Measurements from ENCODE around the gene COL15A1.

COL15A1 gene

DNA sequence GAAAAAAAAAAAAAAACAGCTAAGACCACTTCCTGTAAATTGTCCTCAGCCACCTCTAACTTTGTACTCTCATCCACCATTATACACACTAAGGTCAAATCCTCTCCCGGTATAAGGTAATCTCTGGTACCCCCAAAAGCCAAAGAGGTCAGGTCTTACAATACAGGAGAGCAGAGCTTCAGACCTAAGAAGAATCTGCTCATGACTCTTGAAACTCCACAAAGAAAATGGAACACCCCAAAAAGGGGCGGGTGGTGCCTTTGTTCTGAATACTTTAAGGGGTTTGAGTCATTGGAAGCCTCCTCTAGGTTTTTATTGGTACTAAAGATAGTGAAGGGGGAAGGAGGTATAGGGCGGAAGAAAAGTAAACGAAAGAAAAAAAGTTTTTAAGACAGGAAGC is 69.8 kb downstream of the COL15A1 start:
- peaks cover 4% of the 10 kb centered on the region for H3K27me3 Mint-ChIP-seq (ENCODE audit: low read depth, poor library complexity)
- H3K4me1 Mint-ChIP-seq: no peaks in the 10 kb centered on the region
- H3K36me3 Mint-ChIP-seq (ENCODE audit: low read depth): peaks cover 5% of the 10 kb centered on the region
- H3K4me3 Mint-ChIP-seq: no peak overlapping the region
- no peak overlapping the region for H3K27ac Mint-ChIP-seq
- H3K9me3 Mint-ChIP-seq: peaks cover 50% of the 10 kb centered on the region
- no peak for DNase-seq
- TF ChIP-seq, protein P1, sequence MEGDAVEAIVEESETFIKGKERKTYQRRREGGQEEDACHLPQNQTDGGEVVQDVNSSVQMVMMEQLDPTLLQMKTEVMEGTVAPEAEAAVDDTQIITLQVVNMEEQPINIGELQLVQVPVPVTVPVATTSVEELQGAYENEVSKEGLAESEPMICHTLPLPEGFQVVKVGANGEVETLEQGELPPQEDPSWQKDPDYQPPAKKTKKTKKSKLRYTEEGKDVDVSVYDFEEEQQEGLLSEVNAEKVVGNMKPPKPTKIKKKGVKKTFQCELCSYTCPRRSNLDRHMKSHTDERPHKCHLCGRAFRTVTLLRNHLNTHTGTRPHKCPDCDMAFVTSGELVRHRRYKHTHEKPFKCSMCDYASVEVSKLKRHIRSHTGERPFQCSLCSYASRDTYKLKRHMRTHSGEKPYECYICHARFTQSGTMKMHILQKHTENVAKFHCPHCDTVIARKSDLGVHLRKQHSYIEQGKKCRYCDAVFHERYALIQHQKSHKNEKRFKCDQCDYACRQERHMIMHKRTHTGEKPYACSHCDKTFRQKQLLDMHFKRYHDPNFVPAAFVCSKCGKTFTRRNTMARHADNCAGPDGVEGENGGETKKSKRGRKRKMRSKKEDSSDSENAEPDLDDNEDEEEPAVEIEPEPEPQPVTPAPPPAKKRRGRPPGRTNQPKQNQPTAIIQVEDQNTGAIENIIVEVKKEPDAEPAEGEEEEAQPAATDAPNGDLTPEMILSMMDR (IDR thresholded peaks at IDR 0.05): no peak

DNA sequence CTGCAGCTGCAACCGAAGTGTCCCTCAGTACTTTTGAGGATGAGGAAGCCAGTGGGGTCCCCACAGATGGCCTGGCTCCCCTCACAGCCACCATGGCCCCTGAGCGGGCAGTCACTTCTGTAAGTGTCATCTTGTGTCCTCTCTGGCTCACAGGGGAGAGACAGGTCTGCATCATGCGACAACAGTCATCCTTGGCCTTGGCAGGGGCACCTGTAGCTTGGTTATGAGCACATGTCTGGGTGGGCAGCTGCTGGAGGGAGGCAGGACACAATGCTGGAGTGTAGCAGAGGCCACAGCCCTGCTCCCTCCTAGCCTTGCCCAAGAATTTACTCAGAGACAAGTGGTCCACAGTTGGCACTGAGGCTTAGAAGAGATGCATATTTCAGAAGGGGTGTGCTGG is 71.7 kb downstream of the COL15A1 start:
- H3K4me1 Mint-ChIP-seq: no peaks in the 10 kb centered on the region
- no peak for DNase-seq
- TF ChIP-seq, protein P1 (IDR thresholded peaks at IDR 0.05): no peak
- H3K36me3 Mint-ChIP-seq (ENCODE audit: low read depth): no peaks in the 10 kb centered on the region
- no peak overlapping the region for H3K27ac Mint-ChIP-seq
- H3K27me3 Mint-ChIP-seq (ENCODE audit: low read depth, poor library complexity): peaks cover 4% of the 10 kb centered on the region
- H3K4me3 Mint-ChIP-seq: no peak overlapping the region
- H3K9me3 Mint-ChIP-seq: peaks cover 31% of the 10 kb centered on the region

DNA sequence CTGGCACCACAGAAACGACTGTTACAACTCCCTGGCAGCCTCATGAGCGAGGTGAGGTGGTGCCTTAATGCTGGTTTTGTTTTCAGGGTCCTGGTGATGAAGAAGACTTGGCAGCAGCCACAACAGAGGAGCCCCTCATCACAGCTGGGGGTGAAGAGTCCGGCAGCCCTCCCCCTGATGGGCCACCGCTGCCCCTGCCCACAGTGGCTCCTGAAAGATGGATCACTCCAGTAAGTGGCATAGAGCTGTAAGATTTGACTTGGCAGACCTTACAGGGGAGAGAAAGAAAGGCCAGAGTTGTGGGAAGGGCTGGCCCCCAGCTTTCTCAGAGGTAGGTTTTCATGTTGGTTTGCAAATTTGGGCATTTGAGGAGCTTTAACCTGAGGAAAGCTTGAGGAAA is 72.2 kb downstream of the COL15A1 start:
- peaks cover 27% of the 10 kb centered on the region for H3K9me3 Mint-ChIP-seq
- DNase-seq: no peak
- H3K27me3 Mint-ChIP-seq (ENCODE audit: low read depth, poor library complexity): peaks cover 4% of the 10 kb centered on the region
- no peak overlapping the region for H3K4me3 Mint-ChIP-seq
- TF ChIP-seq, protein P1 (IDR thresholded peaks at IDR 0.05): no peak
- no peaks in the 10 kb centered on the region for H3K4me1 Mint-ChIP-seq
- no peaks in the 10 kb centered on the region for H3K36me3 Mint-ChIP-seq (ENCODE audit: low read depth)
- H3K27ac Mint-ChIP-seq: no peak overlapping the region

DNA sequence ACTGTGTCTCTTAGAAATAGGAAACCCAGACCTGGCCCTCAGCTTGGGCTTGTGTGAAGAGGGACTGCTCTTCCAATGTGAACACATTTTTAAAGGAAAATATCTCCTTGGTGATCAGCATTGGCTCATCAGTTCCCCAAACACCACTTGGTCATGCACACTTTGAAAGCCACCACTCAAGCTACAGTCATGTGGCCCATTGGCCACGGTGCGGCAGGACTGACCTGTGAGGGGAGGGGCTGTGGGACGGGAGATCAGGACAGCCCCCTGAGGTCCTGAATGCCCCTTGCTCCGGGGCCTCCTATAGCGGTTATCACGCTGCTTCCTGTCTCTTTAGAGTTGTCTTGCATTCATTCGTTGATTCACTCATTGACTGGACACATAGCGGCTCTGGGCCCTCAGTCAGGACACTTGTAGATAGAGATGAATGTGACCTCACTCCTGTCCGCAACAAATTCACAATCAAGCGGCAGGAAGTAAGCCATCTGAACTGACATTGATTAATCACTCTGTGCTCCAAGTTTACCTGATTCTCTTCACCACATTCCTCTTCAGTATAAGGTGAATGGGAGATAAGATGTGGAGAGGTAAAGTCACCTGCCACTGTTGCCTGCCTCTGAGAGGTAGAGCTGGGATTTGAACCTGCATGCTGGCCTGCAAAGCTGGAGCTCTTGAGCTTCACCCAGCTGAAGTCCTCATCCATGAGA is 73.1 kb downstream of the COL15A1 start:
- no peak for DNase-seq
- Mint-ChIP-seq H3K9me3 (peaks cover 17% of the 10 kb centered on the region), H3K4me1 (no peaks in the 10 kb centered on the region), H3K36me3 (ENCODE audit: low read depth) (no peaks in the 10 kb centered on the region), H3K4me3 (no peak overlapping the region), H3K27ac (no peak overlapping the region), H3K27me3 (ENCODE audit: low read depth, poor library complexity) (peaks cover 5% of the 10 kb centered on the region)
- TF ChIP-seq, protein P1 (IDR thresholded peaks at IDR 0.05): no peak

DNA sequence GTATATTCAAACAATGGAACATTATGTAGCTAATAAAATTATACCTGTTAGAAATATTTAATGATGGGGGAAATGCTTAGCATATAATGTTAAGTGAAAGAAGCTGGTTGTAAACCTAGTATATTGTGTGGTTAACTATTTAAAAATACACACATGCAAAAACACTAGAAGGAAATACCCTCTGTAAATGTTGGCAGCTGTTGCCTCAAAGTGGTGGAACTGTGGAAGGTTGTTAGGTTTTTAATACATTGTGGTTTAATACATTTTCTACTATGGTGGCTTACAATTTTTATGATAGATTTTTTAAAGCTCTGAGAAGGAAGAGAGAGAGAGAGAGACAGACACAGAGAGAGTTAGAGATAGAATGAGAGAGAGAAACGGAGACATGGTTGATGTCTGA is 74.9 kb downstream of the COL15A1 start:
- Mint-ChIP-seq H3K4me3 (no peak overlapping the region), H3K27ac (no peak overlapping the region), H3K27me3 (ENCODE audit: low read depth, poor library complexity) (peaks cover 14% of the 10 kb centered on the region), H3K36me3 (ENCODE audit: low read depth) (no peaks in the 10 kb centered on the region), H3K9me3 (peaks cover 2% of the 10 kb centered on the region), H3K4me1 (peaks cover 8% of the 10 kb centered on the region)
- no peak for DNase-seq
- TF ChIP-seq, protein P1 (IDR thresholded peaks at IDR 0.05): no peak
